Esophagus squamous epithelium (tissue), 4 donors: ENCODE data around the gene ARFGAP1.

Experiments used
- CTCF ChIP-seq, 6 experiments: fragments of 450-650 bp in 4 of 6; fragments of 200-600 bp in 2 of 6; sonication (generic) in 2 of 6; IDR thresholded peaks; one replicate each; pipeline ENCODE4 v1.5.1; 2016 to 2019; ENCODE audit warnings: antibody characterized with exemption in 6 of 6, mild to moderate bottlenecking in 4 of 6, moderate library complexity in 4 of 6
- POLR2A ChIP-seq, 4 donors: fragments of 450-650 bp; IDR thresholded peaks; one replicate each; pipeline ENCODE4 v1.6.1; 2017; ENCODE audit warnings: antibody characterized with exemption in 4 of 4, mild to moderate bottlenecking in 4 of 4, moderate library complexity in 3 of 4

- no peak for TF ChIP-seq CTCF (IDR thresholded peaks at IDR 0.05)
- TF ChIP-seq POLR2A (IDR thresholded peaks at IDR 0.05) = no peak
These were observed 33.2 kb upstream of the ARFGAP1 start for GRCh38 chr20:63239431-63239830.
